ENCODE measurements around the gene FRRS1L.

Gene FRRS1L

GRCh38 chr9:109107402-109108240 lies 59.4 kb downstream of the FRRS1L start:
- Histone ChIP-seq H3K27ac (ENCODE audit: poor library complexity, severe bottlenecking) (peak overlapping the region; percentile 88), H3K4me1 (ENCODE audit: insufficient read depth, poor library complexity, severe bottlenecking) (peaks cover 56% of the 10 kb centered on the region), H3K27me3 (ENCODE audit: insufficient read depth, poor library complexity, severe bottlenecking) (no peaks in the 10 kb centered on the region), H3K9me3 (ENCODE audit: severe bottlenecking) (no peaks in the 10 kb centered on the region), H3K4me3 (ENCODE audit: severe bottlenecking) (no peak overlapping the region), H3K36me3 (ENCODE audit: low read depth) (peaks cover 44% of the 10 kb centered on the region)
- ATAC-seq (ENCODE audit: low read depth): peak; percentile 76
- no peak for DNase-seq (ENCODE audit: low spot score)
- no peak for TF ChIP-seq CTCF (IDR thresholded peaks at IDR 0.05; ENCODE audit: poor library complexity, severe bottlenecking)

- Histone ChIP-seq H3K27ac (ENCODE audit: poor library complexity, severe bottlenecking) (peak overlapping the region; percentile 64), H3K4me3 (ENCODE audit: severe bottlenecking) (no peak overlapping the region), H3K36me3 (ENCODE audit: low read depth) (peaks cover 45% of the 10 kb centered on the region), H3K27me3 (ENCODE audit: insufficient read depth, poor library complexity, severe bottlenecking) (no peaks in the 10 kb centered on the region), H3K4me1 (ENCODE audit: insufficient read depth, poor library complexity, severe bottlenecking) (peaks cover 35% of the 10 kb centered on the region), H3K9me3 (ENCODE audit: severe bottlenecking) (no peaks in the 10 kb centered on the region)
- no peak for DNase-seq (ENCODE audit: low spot score)
- ATAC-seq (ENCODE audit: low read depth): peak; percentile 90
- TF ChIP-seq CTCF (IDR thresholded peaks at IDR 0.05; ENCODE audit: poor library complexity, severe bottlenecking): no peak
These were observed 65.2 kb downstream of the FRRS1L start for GRCh38 chr9:109101810-109102209.

GRCh38 chr9:109101202-109101595 lies 65.8 kb downstream of the FRRS1L start:
- DNase-seq (ENCODE audit: low spot score) (no peak), ATAC-seq (ENCODE audit: low read depth) (no peak)
- Histone ChIP-seq H3K4me1 (ENCODE audit: insufficient read depth, poor library complexity, severe bottlenecking) (peaks cover 35% of the 10 kb centered on the region), H3K27ac (ENCODE audit: poor library complexity, severe bottlenecking) (peak overlapping the region; percentile 64), H3K27me3 (ENCODE audit: insufficient read depth, poor library complexity, severe bottlenecking) (no peaks in the 10 kb centered on the region), H3K9me3 (ENCODE audit: severe bottlenecking) (no peaks in the 10 kb centered on the region), H3K36me3 (ENCODE audit: low read depth) (peaks cover 42% of the 10 kb centered on the region), H3K4me3 (ENCODE audit: severe bottlenecking) (no peak overlapping the region)
- no peak for TF ChIP-seq CTCF (IDR thresholded peaks at IDR 0.05; ENCODE audit: poor library complexity, severe bottlenecking)

- Histone ChIP-seq H3K36me3 (ENCODE audit: low read depth) (peaks cover 39% of the 10 kb centered on the region), H3K27ac (ENCODE audit: poor library complexity, severe bottlenecking) (peak overlapping the region; percentile 64), H3K4me1 (ENCODE audit: insufficient read depth, poor library complexity, severe bottlenecking) (peaks cover 35% of the 10 kb centered on the region), H3K27me3 (ENCODE audit: insufficient read depth, poor library complexity, severe bottlenecking) (no peaks in the 10 kb centered on the region), H3K4me3 (ENCODE audit: severe bottlenecking) (no peak overlapping the region), H3K9me3 (ENCODE audit: severe bottlenecking) (no peaks in the 10 kb centered on the region)
- TF ChIP-seq CTCF (IDR thresholded peaks at IDR 0.05; ENCODE audit: poor library complexity, severe bottlenecking): no peak
- no peak for DNase-seq (ENCODE audit: low spot score)
- no peak for ATAC-seq (ENCODE audit: low read depth)
These were observed 66.4 kb downstream of the FRRS1L start for GRCh38 chr9:109100543-109101201.

- DNase-seq (ENCODE audit: low spot score) (no peak), ATAC-seq (ENCODE audit: low read depth) (no peak)
- Histone ChIP-seq H3K36me3 (ENCODE audit: low read depth) (peaks cover 32% of the 10 kb centered on the region), H3K27me3 (ENCODE audit: insufficient read depth, poor library complexity, severe bottlenecking) (no peaks in the 10 kb centered on the region), H3K9me3 (ENCODE audit: severe bottlenecking) (no peaks in the 10 kb centered on the region), H3K4me1 (ENCODE audit: insufficient read depth, poor library complexity, severe bottlenecking) (peaks cover 35% of the 10 kb centered on the region), H3K27ac (ENCODE audit: poor library complexity, severe bottlenecking) (peak overlapping the region; percentile 34), H3K4me3 (ENCODE audit: severe bottlenecking) (no peak overlapping the region)
- no peak for TF ChIP-seq CTCF (IDR thresholded peaks at IDR 0.05; ENCODE audit: poor library complexity, severe bottlenecking)
These were observed 68.1 kb downstream of the FRRS1L start for GRCh38 chr9:109098960-109099308.

Measured in RWPE2 (cell line).